GM18520 (cell line): ENCODE measurements around the gene PGS1.

Experiments used
- ATAC-seq: cut with Tn5 transposase; IDR thresholded peaks from one replicate; pipeline ENCODE4 v1.9.1; 2021; ENCODE audit not compliant: unreplicated experiment

PGS1 gene

GRCh38 chr17:78469443-78469842, 91.0 kb downstream of the PGS1 start:
- no peak for ATAC-seq

GRCh38 chr17:78471635-78472034, 93.2 kb downstream of the PGS1 start:
- ATAC-seq = no peak

- no peak for ATAC-seq
Measured at GRCh38 chr17:78472035-78472905, 93.8 kb downstream of the PGS1 start.

GRCh38 chr17:78473951-78474613, 95.6 kb downstream of the PGS1 start:
- ATAC-seq = no peak
